GM19238 (cell line): ENCODE measurements around the gene OTOP1.
A peak's percentile ranks its signal among the peaks of the same experiment; 100 is the strongest.
"Not testable (repeated sequence)": the region's sequence is repeated elsewhere in the genome, so short reads cannot be mapped to it uniquely, and the experiment has no call there.

Experiments
- DNase-seq: peaks from one replicate; pipeline ENCODE4 v3.0.0; 2011; ENCODE audit warnings: low spot score; ENCODE audit not compliant: insufficient read length

OTOP1 gene

GRCh38 chr4:4228356-4228668 lies 1.6 kb upstream of the OTOP1 start:
- no peak for DNase-seq

- DNase-seq, result no peak
These were observed 1.0 kb upstream of the OTOP1 start for GRCh38 chr4:4227510-4228355.

DNA sequence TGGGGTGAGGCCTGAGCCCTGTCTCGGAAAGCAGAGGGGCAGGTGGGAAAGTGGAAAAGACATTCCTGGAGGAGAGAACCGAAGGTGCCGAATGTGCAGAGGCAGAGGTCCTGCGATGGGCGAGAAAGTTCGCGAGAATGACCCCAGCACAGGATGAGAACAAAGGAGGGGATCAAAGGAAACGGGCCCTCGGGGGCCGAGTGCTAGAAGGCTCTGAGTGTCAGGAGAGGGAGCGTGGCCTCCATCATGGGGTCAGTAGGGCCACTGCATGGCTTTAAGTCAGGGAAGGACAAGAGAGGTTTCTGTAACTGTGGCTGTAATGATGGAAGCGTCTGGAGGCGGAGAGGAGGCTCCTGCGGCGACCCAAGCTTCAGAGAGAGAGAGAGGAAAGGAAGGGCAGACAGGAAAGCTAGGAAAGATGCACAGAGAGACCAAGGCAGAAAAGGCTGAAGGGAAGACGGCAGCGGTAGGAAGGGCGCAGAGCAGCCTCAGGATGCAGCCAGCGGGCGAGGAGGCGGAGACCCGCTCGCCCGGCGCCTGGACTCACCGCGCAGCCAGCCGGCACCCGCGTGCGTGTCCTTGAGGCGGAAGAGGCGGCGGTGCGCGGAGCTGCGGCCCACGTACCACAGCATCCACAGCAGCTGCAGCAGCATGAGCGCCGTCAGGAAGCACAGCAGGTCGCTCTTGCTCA lies 669 bp downstream of the OTOP1 start:
- no peak for DNase-seq

GRCh38 chr4:4217113-4217512 lies 9.6 kb downstream of the OTOP1 start:
- no peak for DNase-seq

GRCh38 chr4:4216648-4217047 lies 10.1 kb downstream of the OTOP1 start:
- DNase-seq, result no peak

- DNase-seq, result not testable (repeated sequence)
These were observed 13.1 kb downstream of the OTOP1 start for GRCh38 chr4:4213674-4214073.

DNA sequence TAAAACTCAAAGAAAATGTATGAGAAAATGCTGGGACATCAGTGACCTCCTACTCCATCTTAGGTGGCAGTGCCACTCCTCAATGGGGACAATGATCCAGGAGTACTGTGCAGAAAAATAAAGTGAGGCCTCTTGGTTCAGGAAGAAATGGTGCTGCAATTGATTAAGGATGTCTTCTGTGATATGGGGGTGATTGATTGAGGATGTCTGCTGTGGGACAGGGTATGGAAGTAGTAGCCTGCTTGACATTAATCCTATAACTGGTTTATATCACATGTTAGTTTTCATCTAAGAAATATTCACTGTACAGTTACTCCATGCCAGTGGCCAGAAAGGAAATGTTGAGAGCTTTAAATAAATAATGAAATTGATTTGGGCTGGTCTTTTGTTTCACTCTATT lies 20.5 kb downstream of the OTOP1 start:
- DNase-seq, result no peak

- DNase-seq, result no peak
These were observed 22.4 kb downstream of the OTOP1 start for GRCh38 chr4:4204401-4204745.

DNA sequence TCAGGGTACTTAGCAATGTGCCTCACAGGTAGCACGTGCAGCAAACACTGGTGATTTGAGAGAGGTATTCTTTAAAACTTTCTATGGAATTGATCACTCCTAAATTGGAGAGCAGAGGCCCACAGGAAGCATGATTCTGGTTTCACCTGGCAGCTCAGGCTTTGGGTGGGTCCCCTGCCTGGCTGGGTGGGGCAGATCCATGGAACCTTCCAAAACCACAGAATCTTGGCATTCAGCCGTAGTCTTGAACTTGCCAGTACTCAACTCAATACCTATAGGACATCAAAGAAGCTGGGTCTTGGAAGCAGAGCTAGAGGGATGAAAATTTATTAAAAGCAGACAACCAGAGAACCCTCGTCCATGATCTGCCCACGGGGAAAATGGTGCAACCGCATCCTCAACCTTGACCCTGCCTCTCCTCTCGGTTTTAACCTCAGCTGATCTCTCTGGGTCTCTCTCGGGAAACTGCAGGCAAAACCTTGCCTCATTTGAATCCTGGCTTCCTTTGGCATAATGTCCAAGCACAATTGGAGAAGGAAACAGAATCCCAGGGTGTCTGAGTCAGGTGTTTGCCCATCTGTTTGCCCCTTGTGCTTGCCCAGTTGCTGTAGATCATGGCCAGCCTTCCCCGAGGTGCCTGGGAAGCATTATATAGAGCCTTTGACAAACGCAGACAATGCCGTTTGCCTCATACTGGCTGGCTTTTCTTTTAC lies 22.9 kb downstream of the OTOP1 start:
- no peak for DNase-seq

GRCh38 chr4:4202510-4202909 lies 24.2 kb downstream of the OTOP1 start:
- no peak for DNase-seq

- DNase-seq, result no peak
These were observed 26.1 kb downstream of the OTOP1 start for GRCh38 chr4:4200624-4201023.

GRCh38 chr4:4195354-4195753 lies 31.4 kb downstream of the OTOP1 start:
- no peak for DNase-seq

DNA sequence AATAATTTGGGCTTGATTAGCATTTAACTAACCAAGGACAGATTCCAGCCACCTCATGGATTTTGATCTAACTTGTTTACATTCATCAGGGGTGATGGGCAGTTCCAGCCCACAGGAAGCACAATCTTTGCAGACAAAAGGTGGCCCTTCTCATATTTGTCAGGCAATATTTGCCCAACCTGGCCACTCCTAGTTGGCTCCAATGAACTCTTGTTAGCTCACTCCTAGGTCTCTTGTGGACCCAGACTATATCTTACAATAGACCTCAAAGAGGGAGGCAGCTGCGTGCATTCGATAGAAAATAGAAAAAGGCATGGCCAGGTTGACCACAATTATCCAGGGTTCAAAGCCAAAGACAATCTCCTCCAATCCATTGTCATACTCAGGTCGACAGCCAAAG lies 38.2 kb downstream of the OTOP1 start:
- DNase-seq, result not testable (repeated sequence)

DNA sequence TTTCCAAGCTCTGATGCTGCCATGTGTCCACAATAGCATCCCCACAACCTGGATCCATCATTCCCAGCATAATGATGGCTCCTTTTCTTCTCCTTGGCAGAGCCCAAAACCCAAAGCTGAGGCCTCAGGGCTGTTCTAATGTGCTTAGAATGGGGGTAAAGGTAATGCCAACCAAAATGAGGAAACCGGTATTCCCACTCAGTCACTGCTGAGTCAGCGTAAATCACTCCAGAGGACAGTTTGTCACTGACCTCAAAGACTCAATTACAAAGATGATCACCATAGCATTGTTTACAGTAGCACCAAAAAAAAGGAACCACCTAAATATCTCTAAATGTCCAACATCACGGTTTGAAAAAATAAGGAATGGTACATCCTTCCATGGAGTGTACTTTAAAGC lies 41.2 kb downstream of the OTOP1 start:
- no peak for DNase-seq

- DNase-seq, result peak; percentile 6
These were observed 43.7 kb downstream of the OTOP1 start for GRCh38 chr4:4182835-4183568.

- no peak for DNase-seq
These were observed 56.1 kb downstream of the OTOP1 start for GRCh38 chr4:4170596-4171150.

DNA sequence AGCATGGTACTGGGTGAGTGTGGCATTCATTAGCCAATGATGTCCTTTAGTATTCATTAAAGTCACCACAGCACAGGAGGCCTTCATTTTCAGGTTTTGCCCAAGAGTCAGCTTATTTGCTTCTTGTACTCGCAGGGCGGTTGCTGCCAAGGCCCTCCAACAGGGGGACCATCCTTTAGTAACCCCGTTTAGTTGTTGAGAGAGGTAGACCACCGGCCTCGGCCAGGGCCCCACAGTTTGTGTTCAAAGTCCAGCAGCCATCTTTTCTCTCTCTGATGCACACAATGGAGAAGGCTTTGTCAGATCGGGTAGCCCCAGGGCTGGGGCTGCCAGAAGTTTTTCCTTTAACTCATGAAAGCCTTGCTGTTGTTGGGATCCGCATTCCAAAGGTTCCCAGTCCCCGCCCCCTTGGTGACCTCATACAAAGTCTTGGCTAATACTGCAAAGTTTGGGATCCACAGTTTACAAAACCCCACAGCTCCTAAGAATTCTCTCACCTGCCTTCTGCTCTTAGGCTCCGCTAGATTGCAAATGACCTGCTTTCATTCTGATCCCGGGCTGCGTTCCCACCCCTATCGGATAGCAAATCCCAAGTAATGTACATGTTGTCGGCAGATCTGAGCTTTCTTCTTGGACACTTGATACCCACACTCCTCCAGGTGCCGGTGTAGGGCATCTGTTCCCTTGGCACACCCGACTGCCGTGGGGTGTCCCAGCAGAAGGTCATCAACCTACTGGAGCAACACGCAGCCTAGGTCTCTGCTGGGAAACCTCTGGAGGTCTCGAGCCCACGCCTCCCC lies 58.5 kb downstream of the OTOP1 start:
- DNase-seq, result not testable (repeated sequence)

DNA sequence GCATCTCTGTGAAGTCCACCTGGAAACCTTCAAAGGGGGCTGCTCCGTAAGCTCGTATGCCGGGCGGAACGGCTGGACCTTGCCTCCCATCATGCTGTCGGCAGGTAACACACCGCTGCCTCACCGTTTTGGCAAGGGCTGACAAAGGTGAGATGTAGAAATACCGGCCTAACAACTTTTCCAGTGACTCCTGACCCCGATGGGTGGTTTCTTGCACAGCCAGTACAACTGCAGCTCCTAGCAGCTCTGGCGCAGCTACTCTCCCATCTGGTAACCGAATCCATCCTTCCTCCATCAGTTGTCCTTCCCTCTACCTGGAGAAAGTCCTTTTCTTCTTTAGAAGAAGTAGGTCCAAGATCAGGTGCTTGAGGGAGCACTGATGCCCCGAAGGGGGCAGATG lies 59.7 kb downstream of the OTOP1 start:
- DNase-seq, result not testable (repeated sequence)

- DNase-seq, result not testable (repeated sequence)
These were observed 60.9 kb downstream of the OTOP1 start for GRCh38 chr4:4165701-4166392.
